GM19467 (cell line): ENCODE data around the gene SPDYE6.
"Not testable (repeated sequence)": the region's sequence is repeated elsewhere in the genome, so short reads cannot be mapped to it uniquely, and the experiment has no call there.

Experiments
- ATAC-seq: cut with Tn5 transposase; IDR thresholded peaks from one replicate; pipeline ENCODE4 v1.9.1; 2021; ENCODE audit warnings: mild to moderate bottlenecking, moderate library complexity; ENCODE audit not compliant: unreplicated experiment

Gene SPDYE6

DNA sequence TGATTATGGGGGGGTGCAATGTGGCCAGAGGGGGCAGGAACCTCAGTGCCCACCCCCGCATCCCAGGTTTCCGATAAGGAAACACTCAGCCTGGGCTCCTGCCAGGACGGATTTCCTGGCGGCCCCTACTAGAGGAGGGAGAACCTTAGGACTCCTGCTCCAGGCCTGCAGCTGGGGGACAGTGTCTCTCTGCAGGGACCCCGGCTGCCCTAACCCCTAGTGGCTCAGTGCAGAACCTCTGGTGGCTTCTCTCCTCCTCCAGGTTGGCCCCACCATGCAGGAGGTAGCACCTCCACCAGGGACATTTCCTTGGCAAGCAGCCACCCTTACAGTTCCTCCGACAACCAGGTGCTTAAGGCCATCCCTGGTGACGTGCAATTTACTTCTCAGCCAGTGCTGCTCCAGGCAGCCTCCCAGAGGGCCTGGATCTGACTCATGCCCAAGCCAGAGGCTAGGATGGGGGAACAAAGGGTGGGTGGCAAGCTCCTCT lies 37.7 kb downstream of the SPDYE6 start:
- ATAC-seq = no peak

DNA sequence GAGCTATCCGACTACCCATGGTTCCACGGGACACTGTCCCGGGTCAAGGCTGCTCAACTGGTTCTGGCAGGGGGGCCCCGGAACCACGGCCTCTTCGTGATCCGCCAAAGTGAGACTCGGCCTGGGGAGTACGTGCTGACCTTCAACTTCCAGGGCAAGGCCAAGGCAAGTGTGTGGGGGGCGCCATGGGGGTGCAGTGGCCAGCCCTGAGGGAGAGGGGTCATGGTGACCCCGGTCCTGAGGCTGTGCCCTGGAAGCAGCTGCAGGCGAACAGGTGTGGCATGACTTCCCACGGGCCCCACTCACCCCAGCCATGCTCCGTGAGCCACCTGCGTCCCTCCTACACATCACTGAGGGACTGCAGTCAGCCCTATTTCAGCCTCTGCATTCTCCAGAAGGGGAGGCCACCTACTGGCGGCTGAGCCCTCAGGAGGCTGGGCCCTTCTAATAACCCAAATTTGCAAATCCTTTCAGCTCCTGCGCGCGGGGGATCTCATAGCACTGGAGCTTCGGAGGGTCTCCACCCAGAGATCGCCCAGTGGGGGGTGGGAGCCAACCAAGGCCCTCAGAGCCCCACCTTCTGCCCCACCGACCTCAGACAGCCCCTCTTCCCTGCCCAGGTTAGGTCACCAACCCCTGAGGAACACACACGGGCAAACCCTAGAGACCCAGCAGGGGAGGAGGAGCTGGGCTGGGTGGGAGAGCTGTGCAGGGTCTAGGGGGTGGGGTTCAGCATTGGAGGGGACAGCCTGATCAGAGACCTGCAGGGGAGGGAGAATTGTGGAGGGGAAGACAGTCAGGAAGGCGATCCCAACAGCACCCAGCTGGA lies 38.8 kb downstream of the SPDYE6 start:
- ATAC-seq = no peak

DNA sequence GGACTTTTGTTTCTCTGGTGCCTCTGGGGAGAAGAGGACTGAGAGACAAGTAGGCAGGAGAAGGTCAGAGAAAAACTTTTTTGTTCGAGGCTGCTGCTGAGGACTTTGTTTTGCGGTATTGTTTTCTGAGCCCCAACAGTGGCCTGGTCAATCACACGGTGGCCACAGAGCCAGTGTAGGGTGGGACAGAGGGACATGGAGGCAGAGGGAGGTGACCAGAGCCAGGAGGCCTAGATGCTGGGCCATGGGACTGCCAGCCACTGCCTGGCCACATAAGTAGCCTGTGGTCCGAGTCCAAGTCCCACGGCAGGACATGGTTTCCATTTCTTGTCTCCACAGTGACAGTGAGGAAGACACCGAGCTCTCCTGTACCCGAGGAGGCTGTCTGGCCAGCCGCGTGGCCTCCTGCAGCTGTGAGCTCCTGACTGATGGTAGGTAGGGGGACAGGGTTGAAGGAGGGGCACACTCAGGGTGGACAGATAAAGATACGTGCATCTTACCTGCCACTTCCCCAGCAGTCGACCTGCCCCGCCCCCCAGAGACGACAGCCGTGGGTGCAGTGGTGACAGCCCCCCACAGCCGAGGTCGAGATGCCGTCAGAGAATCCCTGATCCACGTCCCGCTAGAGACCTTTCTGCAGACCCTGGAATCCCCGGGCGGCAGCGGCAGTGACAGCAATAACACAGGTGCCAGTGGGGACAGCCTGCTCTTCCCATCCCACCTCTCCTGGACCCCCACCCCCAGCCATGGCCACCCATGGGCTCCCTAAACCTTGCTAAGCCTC lies 42.1 kb downstream of the SPDYE6 start:
- ATAC-seq = no peak

DNA sequence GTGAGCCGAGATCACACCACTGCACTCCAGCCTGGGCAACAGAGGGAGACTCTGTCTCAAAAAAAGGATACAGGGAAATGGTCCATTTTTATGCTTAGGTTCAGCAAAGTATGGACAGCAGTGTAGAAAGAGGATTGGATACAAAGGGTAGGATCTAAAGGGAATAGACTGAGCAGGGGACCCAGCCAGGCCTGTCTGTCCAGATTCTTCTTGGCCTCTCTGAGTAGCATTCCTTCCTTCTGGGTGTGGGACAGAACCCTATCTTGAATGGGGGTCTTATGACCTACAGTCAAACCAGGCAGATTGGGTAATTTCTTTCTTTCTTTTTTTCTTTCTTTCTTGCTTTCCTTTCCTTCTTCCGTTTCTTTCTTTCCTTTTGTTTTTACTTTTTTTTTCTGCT lies 43.9 kb downstream of the SPDYE6 start:
- ATAC-seq = no peak

GRCh38 chr7:102310414-102310815 lies 45.8 kb downstream of the SPDYE6 start:
- no peak for ATAC-seq

- ATAC-seq = peak; percentile 75
These were observed 49.1 kb downstream of the SPDYE6 start for GRCh38 chr7:102306916-102307677.

DNA sequence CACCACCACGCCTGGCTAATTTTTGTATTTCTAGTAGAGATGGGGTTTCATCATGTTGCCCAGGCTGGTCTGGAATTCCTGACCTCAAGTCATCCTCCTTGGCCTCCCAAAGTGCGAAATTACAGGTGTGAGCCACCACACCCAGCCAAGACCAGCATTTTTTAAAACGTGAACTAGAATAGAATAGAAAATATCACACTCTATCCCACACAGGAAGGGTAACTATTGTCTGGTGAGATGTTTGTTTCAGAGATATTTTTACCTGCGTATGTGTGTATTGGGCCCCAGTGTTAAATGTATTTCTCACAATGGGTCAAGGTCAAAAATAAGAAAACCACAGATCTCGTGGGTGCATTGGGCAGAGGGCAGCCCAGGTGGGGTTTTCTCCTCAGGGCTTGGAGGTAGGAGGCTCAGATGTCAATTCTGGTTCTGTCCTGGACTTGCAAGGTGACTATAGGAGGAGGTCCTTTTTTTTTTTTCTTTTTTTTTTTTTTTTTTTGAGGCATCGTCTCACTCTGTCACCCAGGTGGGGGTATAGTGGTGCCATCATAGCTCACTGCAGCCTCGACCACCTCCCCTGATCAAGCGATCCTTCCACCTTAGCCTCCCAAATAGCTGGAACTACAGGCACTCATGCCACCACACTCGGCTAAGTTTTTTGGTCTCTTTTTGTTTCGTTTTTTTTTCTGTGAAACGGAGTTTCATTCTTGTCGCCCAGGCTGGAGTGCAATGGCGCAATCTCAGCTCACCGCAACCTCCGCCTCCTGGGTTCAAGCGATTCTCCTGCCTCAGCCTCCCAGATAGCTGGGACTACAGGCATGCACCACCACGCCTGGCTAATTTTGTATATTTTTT lies 50.6 kb downstream of the SPDYE6 start:
- no peak for ATAC-seq

DNA sequence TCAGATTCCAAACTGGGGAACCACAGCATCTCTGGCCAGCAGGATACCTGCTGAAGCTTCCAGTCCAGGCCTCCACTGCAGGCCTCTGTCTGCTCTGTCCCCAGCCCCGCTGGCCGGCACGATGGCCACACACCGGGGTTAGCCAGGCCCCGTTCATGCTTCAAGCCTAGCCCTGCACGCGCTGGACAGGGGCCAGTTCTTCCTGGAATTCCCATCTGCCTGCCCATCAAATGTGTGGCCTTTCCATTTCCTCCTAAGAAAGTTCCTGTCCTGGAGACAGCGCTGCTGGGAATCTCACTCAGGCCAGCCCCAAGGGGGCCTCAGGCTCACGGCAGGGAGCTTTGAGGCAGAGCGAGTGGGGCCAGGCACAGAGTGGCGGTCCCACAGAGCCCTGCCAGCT lies 51.6 kb downstream of the SPDYE6 start:
- no peak for ATAC-seq

DNA sequence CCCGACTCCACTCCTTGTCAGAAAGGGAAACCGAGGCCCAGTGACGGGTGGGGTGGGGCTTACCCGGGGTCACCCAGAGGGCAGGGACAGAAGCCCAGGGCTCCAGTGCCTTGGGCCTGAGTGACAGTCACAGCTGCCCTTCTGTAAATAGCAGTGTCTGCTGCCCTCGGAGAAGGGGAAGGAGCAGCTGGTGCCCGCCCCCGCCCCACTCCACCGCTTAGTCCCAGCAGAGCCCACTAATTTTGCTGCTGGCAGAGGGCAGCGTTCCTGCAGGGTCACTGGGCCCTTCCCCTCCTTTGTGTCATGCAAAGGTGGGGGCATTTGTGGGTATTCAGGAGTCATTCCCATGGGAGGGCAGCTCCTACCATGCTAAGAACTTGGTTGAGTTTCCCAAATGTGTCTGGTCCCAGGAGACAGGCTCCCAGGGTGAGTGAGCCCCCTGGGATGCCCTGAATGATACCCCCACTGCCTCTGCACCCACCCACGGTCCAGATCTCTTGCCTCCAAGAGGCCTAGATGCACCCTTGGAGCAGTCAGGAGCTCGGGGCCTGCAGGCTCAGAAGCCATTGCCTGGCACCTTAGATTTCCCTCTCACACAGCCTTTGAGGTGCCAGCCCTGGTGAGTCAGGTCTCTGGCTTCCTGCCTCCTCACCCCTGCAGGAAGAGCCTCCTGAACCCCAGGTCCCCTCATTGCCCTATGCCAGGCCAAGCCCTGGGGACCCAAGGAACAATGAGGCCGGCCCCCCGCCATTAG lies 52.4 kb downstream of the SPDYE6 start:
- ATAC-seq = no peak

GRCh38 chr7:102302025-102302424 lies 54.2 kb downstream of the SPDYE6 start:
- no peak for ATAC-seq

DNA sequence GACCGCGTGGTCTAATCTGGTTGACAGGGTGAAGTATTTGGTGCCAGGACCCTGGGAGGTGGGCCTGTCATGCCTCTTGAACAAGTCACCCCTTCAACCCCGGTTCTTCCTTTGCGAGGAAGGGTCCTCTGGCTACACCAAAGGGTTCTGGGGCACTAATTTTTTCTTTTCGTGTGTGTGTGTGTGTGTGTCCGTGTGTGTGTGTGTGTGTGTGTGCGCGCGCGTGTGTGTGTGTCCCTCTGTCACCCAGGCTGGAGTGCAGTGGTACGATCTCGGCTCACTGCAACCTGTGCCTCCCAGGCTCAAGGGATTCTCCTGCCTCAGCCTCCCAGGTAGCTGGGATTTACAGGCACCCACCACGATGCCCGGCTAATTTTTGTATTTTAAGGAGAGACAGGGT lies 54.9 kb downstream of the SPDYE6 start:
- not testable (repeated sequence) for ATAC-seq

GRCh38 chr7:102300643-102301221 lies 55.5 kb downstream of the SPDYE6 start:
- no peak for ATAC-seq

DNA sequence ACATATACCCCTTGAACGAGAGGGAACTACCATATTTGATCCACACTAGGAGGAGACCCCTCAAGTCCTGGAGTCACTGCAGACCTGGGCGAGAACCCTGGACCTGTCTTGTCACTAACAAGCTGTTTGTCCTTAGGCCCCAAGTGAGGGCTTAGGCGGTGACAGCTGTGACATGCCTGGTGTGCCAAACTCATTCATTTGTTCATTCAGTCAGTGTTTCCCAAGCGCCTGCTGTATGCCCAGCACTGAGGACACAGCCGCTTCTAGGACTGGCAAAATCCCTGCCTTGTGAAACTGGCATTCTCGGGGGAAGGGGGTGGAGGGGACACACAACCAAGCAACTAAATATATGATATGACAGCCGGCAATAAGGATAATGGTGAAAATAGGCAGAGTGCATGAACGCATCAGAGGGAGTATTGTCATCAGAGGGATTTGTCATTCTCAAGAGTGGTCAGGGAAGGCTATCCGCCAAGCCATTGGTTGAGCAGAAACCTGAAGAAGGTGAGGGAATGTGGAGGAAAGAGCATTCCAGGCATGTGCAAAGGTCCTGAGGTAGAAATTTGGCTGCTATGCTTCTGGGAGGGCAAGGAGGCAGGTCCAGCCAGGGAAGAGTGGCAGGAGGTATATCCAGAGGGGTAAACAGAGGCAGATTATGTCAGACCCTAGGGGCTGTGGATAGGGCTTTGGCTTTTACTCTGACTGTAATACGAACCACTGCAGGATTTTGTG lies 58.6 kb downstream of the SPDYE6 start:
- ATAC-seq = no peak

DNA sequence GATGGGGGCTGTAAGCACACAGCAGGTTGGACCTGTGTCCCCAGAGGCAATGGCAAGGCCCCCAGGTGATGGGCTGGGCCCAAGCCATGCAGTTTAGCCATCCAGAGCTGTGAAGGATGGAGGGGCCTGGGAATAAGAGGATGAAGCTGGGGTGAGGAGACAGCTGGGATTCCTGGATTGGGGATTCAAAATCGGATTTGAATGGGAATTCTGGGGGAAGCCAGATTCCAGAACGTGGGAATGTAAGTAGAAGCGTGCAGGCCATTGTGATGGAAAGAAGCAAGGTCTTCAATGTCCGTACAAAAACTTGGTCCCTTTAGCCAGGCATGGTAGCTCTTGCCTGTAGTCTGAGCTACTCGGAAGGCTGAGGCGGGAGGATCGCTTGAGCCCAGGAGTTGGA lies 59.7 kb downstream of the SPDYE6 start:
- ATAC-seq = no peak

GRCh38 chr7:102296179-102296438 lies 60.1 kb downstream of the SPDYE6 start:
- ATAC-seq = no peak
